ENCODE results near the gene RIMKLB.

RIMKLB gene

GRCh38 chr12:8685051-8685450, 12.7 kb upstream of the RIMKLB start:
- DNase-seq (ENCODE audit: low read depth, low spot score): no peak
- in situ Hi-C loops (cut with HindIII; ENCODE audit: low sequenced_read_pairs): no loop called here
- TF ChIP-seq, protein P1, sequence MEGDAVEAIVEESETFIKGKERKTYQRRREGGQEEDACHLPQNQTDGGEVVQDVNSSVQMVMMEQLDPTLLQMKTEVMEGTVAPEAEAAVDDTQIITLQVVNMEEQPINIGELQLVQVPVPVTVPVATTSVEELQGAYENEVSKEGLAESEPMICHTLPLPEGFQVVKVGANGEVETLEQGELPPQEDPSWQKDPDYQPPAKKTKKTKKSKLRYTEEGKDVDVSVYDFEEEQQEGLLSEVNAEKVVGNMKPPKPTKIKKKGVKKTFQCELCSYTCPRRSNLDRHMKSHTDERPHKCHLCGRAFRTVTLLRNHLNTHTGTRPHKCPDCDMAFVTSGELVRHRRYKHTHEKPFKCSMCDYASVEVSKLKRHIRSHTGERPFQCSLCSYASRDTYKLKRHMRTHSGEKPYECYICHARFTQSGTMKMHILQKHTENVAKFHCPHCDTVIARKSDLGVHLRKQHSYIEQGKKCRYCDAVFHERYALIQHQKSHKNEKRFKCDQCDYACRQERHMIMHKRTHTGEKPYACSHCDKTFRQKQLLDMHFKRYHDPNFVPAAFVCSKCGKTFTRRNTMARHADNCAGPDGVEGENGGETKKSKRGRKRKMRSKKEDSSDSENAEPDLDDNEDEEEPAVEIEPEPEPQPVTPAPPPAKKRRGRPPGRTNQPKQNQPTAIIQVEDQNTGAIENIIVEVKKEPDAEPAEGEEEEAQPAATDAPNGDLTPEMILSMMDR (IDR thresholded peaks at IDR 0.05; ENCODE audit: low read depth, low read length): no peak
- no peak overlapping the region for H3K4me3 ChIP-seq (ENCODE audit: low read depth, low read length)

DNA sequence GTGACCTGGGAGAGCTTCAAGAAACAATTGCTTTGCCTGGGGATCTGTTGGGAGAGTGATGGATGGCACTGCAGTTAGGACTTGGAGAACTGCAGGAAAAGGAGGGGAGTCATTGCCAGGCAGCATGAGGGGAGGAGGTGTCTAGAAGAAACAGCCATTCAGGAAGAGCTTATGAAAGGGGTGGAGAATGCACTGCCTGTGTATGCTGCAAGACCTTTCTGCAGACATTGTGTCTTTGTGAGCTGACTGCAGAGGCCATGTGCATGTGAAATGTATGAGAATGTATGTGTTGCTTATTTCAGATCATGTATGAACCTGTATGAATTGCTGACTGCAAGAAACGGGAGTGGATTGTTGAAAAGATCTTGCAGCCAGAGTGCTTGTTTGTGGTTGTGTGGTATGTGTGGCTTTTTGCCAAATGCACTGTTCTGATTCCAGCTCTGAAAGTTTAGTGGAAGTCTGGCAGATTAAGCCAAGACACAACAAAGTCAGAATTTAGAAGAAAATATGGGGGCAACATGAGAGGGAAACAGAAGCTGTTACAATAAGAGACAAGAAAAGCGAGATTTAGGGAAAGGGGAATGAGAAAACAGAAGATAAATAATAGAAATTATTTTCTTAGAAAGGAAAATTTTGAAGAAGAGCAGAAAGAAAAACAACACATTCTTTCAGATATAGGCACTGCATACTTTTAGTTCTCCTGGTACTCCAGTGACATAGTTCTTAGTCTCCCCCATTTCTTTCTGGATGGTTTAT, 9.8 kb upstream of the RIMKLB start:
- in situ Hi-C loops (cut with HindIII; ENCODE audit: low sequenced_read_pairs): no loop called here
- TF ChIP-seq, protein P1 (IDR thresholded peaks at IDR 0.05; ENCODE audit: low read depth, low read length): no peak
- DNase-seq (ENCODE audit: low read depth, low spot score): peak; percentile 92
- H3K4me3 ChIP-seq (ENCODE audit: low read depth, low read length): no peak overlapping the region

DNA sequence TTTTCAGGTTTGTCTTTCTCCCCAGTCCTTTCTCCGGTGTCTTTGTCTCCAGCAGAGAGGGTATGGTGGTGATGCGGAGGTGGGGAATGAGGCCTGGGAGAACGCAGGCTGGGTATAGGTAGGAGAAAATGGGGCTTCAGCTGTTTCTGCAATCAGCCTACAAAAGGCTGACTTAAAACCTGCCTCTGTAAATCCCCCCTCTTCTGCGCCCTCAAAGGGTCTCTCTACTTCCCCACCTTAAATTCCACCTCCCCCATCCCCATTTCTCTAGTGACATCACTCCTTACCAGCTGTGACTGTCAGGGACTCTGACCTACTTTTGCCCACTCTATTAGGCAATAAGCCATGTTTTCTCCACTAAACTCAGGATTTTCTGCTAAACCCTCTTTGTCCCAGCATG, 8.1 kb upstream of the RIMKLB start:
- in situ Hi-C loops (cut with HindIII; ENCODE audit: low sequenced_read_pairs): no loop called here
- no peak overlapping the region for H3K4me3 ChIP-seq (ENCODE audit: low read depth, low read length)
- TF ChIP-seq, protein P1 (IDR thresholded peaks at IDR 0.05; ENCODE audit: low read depth, low read length): no peak
- no peak for DNase-seq (ENCODE audit: low read depth, low spot score)

- no peak overlapping the region for H3K4me3 ChIP-seq (ENCODE audit: low read depth, low read length)
- in situ Hi-C loops (cut with HindIII; ENCODE audit: low sequenced_read_pairs): no loop called here
- TF ChIP-seq, protein P1 (IDR thresholded peaks at IDR 0.05; ENCODE audit: low read depth, low read length): no peak
- DNase-seq (ENCODE audit: low read depth, low spot score): peak; percentile 76
Measured at GRCh38 chr12:8692573-8692972, 5.2 kb upstream of the RIMKLB start.

GRCh38 chr12:8695116-8695515, 2.7 kb upstream of the RIMKLB start:
- in situ Hi-C loops (cut with HindIII; ENCODE audit: low sequenced_read_pairs): no loop called here
- no peak for DNase-seq (ENCODE audit: low read depth, low spot score)
- H3K4me3 ChIP-seq (ENCODE audit: low read depth, low read length): no peak overlapping the region
- TF ChIP-seq, protein P1 (IDR thresholded peaks at IDR 0.05; ENCODE audit: low read depth, low read length): no peak

- in situ Hi-C loops (cut with HindIII; ENCODE audit: low sequenced_read_pairs): no loop called here
- no peak for DNase-seq (ENCODE audit: low read depth, low spot score)
- peak overlapping the region; percentile 86 for H3K4me3 ChIP-seq (ENCODE audit: low read depth, low read length)
- TF ChIP-seq, protein P1 (IDR thresholded peaks at IDR 0.05; ENCODE audit: low read depth, low read length): no peak
Measured at GRCh38 chr12:8696442-8697090, 1.2 kb upstream of the RIMKLB start.

Data from astrocyte of the spinal cord (primary cell).